HepG2 (cell line): ENCODE results near the gene RAC3. TPM values are rescaled to one million over a fixed set of nuclear protein-coding genes. Genes with fewer than 3 reads are reported as not detected.

Experiments used
- CBFB ChIP-seq: sonication (generic); formaldehyde crosslinking; IDR thresholded peaks from 2 replicates; pipeline ENCODE4 v1.4.0; 2020; ENCODE audit warnings: missing genetic modification reagents
- HMGA1 ChIP-seq: sonication (generic); formaldehyde crosslinking; conservative IDR thresholded peaks from 2 replicates; pipeline ENCODE4 v1.4.0; 2020; ENCODE audit warnings: missing genetic modification reagents
- SMAD9 ChIP-seq: sonication (generic); formaldehyde crosslinking; IDR thresholded peaks from 2 replicates; pipeline ENCODE4 v1.5.1; 2020; ENCODE audit warnings: mild to moderate bottlenecking, missing genetic modification reagents
- TCF7 ChIP-seq: sonication (generic); IDR thresholded peaks from 2 replicates; pipeline ENCODE4 v1.6.1; 2016; ENCODE audit warnings: antibody characterized with exemption, low read depth
- THAP7 ChIP-seq: sonication (generic); formaldehyde crosslinking; IDR thresholded peaks from 2 replicates; pipeline ENCODE4 v1.8.1; 2023; ENCODE audit warnings: mild to moderate bottlenecking, missing genetic modification reagents
- ZBTB40 ChIP-seq, 2 experiments: fragments of 450-650 bp in 1 of 2; sonication (generic) in 1 of 2; formaldehyde crosslinking in 1 of 2; IDR thresholded peaks; 2 replicates each; pipeline versions ENCODE4 v1.6.1 to v1.8.0; 2016 to 2022; ENCODE audit warnings: antibody characterized with exemption in 1 of 2, mild to moderate bottlenecking in 1 of 2, missing genetic modification reagents in 1 of 2
- ZBTB46 ChIP-seq: sonication (generic); formaldehyde crosslinking; IDR thresholded peaks from 2 replicates; pipeline ENCODE4 v1.4.0; 2020; ENCODE audit warnings: mild to moderate bottlenecking, missing genetic modification reagents, borderline replicate concordance
- ZFP1 ChIP-seq: IDR thresholded peaks from 2 replicates; pipeline ENCODE4 v1.6.1; 2016
- ZNF121 ChIP-seq: sonication (generic); formaldehyde crosslinking; IDR thresholded peaks from 2 replicates; pipeline ENCODE4 v1.5.0; 2020; ENCODE audit warnings: mild to moderate bottlenecking, missing genetic modification reagents
- ZNF382 ChIP-seq: sonication (generic); formaldehyde crosslinking; IDR thresholded peaks from 2 replicates; pipeline ENCODE4 v1.5.0; 2020; ENCODE audit warnings: missing genetic modification reagents, mild to moderate bottlenecking, borderline replicate concordance
- ZNF513 ChIP-seq: sonication (generic); formaldehyde crosslinking; conservative IDR thresholded peaks from 2 replicates; pipeline ENCODE4 v1.5.0; 2020; ENCODE audit warnings: missing genetic modification reagents
- ZNF670 ChIP-seq: sonication (generic); formaldehyde crosslinking; IDR thresholded peaks from 2 replicates; pipeline ENCODE4 v1.8.0; 2022; ENCODE audit warnings: mild to moderate bottlenecking, missing genetic modification reagents, borderline replicate concordance
- polyA plus RNA-seq, 8 experiments: library from polyadenylated mRNA; depleted of rRNA in 3 of 8; stranded (reverse) in 7 of 8; unstranded in 1 of 8; fragments of >200 nt; fragmentation: Illumina TruSeq in 4 of 8; extraction: Trizol in 4 of 8; gene quantifications; 2 replicates each; pipeline versions ENCODE4 v1.2.1 to v1.2.3, GENCODE V29; 2011 to 2016; ENCODE audit warnings: low read depth in 4 of 8, missing spikeins in 1 of 8, mixed read lengths in 1 of 8; ENCODE audit not compliant: insufficient read depth in 1 of 8
- total RNA-seq, 5 experiments: library from RNA; depleted of rRNA; stranded (reverse); fragments of >200 nt; fragmentation: Illumina TruSeq; extraction: Trizol; gene quantifications; 2 replicates each; pipeline ENCODE4 v1.2.3, GENCODE V29; 2016; ENCODE audit warnings: low read depth in 1 of 5

RAC3 gene
- total and polyA plus RNA-seq, 2 of the 13 experiments (the other 11 are each of a cell fraction or from before 2014, with no cell fraction given): 10.5 to 21.3 TPM

GRCh38 chr17:82058230-82058854 lies 26.9 kb downstream of the RAC3 start (continued):
- no peak for TF ChIP-seq ZBTB40 (IDR thresholded peaks at IDR 0.05)
- no peak for TF ChIP-seq ZBTB40 (CRISPR knock-in tag; IDR thresholded peaks at IDR 0.05)
- no peak for TF ChIP-seq CBFB (CRISPR knock-in tag)
- TF ChIP-seq ZNF513 (CRISPR knock-in tag): no peak
- TF ChIP-seq THAP7 (CRISPR knock-in tag): no peak
- TF ChIP-seq TCF7: no peak
- TF ChIP-seq ZBTB46 (CRISPR knock-in tag): no peak
- TF ChIP-seq ZNF382 (CRISPR knock-in tag): no peak
- TF ChIP-seq SMAD9 (CRISPR knock-in tag): no peak
- no peak for TF ChIP-seq ZNF121 (CRISPR knock-in tag)
- no peak for TF ChIP-seq ZNF670 (CRISPR knock-in tag)
- TF ChIP-seq ZFP1 (CRISPR knock-in tag): no peak
- no peak for TF ChIP-seq HMGA1 (CRISPR knock-in tag)
